Coronary artery (tissue), 2 donors: Measurements from ENCODE around the gene MREG.
A peak's percentile ranks its signal among the peaks of the same experiment; 100 is the strongest.

Experiments
- DNase-seq: peaks from one replicate; pipeline ENCODE4 v3.0.0-alpha.2; 2017; ENCODE audit warnings: low spot score
- H3K27ac ChIP-seq, 2 donors: fragments of 200-600 bp; sonication (generic); one replicate each; pipeline ENCODE4 v1.5.1; 2016 to 2019
- H3K4me3 ChIP-seq: fragments of 200-600 bp; sonication (generic); 2 replicates; pipeline ENCODE4 v1.5.1; 2016; ENCODE audit warnings: mild to moderate bottlenecking, moderate library complexity
- TF ChIP-seq, protein P1 (sequence below): fragments of 200-600 bp; sonication (generic); IDR thresholded peaks from one replicate; pipeline ENCODE4 v1.5.1; 2019; ENCODE audit warnings: antibody characterized with exemption

The MREG gene

DNA sequence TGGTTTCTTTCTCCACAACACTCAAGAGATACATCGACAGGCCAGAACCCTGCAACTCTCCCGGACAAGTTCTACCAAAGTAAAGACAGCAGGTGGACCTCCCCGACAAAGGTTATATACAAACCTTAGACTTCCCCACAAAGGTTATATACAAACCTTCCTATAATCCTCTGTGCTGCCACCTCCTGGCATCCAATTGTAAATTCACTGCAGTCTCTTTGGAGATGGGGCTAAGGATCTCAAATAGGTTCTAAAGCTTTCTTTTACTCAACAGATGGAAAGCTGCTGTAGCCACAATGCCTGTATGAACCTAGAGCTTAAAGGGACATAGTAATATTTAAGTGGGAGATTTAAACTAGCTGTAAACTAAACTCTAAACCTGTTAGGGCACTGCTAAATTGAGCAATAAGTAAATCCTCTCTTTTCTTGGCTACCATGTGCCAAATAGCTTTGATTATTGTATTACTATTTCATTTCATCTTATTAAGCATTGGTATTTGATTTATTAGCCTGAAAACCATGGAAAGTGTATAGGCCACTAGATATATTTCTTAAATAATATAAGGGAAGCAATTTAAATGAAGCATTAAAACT is 9.8 kb upstream of the MREG start:
- no peak for DNase-seq
- TF ChIP-seq, protein P1, sequence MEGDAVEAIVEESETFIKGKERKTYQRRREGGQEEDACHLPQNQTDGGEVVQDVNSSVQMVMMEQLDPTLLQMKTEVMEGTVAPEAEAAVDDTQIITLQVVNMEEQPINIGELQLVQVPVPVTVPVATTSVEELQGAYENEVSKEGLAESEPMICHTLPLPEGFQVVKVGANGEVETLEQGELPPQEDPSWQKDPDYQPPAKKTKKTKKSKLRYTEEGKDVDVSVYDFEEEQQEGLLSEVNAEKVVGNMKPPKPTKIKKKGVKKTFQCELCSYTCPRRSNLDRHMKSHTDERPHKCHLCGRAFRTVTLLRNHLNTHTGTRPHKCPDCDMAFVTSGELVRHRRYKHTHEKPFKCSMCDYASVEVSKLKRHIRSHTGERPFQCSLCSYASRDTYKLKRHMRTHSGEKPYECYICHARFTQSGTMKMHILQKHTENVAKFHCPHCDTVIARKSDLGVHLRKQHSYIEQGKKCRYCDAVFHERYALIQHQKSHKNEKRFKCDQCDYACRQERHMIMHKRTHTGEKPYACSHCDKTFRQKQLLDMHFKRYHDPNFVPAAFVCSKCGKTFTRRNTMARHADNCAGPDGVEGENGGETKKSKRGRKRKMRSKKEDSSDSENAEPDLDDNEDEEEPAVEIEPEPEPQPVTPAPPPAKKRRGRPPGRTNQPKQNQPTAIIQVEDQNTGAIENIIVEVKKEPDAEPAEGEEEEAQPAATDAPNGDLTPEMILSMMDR = peak; percentile 12
- no peak overlapping the region for H3K27ac ChIP-seq
- H3K4me3 ChIP-seq = no peak overlapping the region

DNA sequence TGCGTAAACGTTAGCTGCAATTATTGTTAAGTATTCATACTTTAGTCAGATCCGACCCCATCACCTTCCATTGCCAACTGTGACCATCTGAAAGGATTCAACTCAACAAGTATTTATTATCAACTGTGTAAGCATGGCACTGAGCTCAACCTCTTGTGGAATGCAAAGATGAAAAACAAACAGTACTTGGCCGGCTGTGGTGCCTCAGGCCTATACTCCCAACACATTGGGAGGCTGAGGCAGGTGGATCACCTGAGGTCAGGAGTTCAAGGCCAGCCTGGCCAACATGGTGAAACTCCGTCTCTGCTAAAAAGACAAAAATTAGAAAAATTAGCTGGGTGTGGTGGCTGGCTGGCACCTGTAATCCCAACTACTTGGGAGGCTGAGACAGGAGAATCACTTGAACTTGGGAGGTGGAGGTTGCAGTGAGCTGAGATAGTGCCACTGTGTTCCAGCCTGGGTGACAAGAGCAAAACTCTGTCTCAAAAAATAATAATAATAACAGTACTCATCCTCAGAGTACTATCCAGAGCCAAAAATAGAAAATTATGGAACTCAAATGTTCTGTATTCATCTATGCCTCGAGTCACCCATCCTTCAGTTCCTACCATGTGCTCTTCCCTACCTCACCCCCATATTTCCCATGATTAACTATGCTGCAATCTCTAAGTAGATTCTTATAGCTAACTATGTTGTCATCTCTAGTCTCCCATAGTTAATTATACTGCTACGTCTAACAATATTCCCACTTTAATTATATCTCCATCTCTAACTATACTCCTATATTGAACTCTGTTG is 8.6 kb upstream of the MREG start:
- H3K27ac ChIP-seq = no peak overlapping the region
- H3K4me3 ChIP-seq = no peak overlapping the region
- TF ChIP-seq, protein P1 = no peak
- no peak for DNase-seq

DNA sequence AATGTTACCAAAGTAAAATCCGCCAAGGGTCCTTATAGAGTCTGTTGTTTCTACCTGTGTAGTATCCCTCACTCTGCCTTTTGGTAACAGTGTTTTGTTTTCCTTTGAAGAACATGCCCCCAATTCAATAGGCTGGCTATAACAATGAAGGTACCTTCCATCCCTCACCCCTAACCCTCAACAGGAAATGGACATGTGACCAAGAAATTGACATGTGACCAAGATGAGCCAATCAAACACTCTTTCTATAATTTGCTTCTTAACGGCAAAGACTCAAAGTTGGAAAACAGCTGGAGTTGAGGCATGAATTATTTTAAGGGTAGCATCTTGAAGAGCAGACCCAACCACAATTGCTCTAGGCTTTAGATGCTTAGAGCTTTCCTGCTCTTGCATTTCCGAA is 5.4 kb upstream of the MREG start:
- H3K4me3 ChIP-seq = no peak overlapping the region
- TF ChIP-seq, protein P1 = no peak

DNA sequence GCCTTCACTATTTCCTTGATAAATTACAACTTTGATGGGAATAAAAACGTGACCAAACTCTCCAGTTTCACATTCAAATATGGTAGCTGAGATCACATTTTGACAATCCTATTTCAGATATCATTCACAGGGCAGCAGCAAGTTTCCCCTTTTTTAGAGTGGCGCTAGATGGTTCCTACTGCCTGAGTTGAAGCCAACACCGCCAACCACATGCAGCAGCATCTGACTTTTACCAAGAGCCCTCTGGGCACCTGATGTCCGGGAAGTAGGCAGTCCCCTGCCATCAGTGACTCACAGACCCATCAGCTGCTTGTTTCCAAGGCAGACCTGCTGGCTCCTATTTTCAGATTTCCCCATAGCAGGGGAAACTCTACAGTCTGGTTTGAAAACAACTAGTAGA is 4.0 kb upstream of the MREG start:
- Histone ChIP-seq H3K27ac (no peak overlapping the region), H3K4me3 (no peak overlapping the region)
- TF ChIP-seq, protein P1 = no peak
- DNase-seq = no peak

More for the DNA sequence above, 5.4 kb upstream of the MREG start:
- DNase-seq = no peak
- no peak overlapping the region for H3K27ac ChIP-seq

DNA sequence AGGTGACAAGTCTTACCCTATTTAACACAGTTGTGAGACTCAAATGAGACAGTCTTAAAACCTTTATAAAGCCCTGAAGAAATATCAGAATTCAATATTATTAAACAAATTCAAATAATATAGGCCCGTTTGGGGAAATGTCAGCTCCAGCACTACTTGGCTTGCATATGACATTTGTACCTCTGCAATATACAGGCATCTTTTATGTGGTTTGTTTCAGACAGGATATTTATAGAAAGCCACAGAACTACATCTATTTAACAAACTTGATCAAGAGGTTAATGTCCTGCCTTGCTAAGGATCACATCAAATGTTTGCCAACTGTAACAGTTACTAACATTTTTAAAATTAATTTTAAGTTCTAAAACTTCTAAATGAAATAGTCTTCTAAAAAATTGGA is 3.2 kb upstream of the MREG start:
- Histone ChIP-seq H3K27ac (no peak overlapping the region), H3K4me3 (no peak overlapping the region)
- TF ChIP-seq, protein P1 = no peak
- DNase-seq = no peak

DNA sequence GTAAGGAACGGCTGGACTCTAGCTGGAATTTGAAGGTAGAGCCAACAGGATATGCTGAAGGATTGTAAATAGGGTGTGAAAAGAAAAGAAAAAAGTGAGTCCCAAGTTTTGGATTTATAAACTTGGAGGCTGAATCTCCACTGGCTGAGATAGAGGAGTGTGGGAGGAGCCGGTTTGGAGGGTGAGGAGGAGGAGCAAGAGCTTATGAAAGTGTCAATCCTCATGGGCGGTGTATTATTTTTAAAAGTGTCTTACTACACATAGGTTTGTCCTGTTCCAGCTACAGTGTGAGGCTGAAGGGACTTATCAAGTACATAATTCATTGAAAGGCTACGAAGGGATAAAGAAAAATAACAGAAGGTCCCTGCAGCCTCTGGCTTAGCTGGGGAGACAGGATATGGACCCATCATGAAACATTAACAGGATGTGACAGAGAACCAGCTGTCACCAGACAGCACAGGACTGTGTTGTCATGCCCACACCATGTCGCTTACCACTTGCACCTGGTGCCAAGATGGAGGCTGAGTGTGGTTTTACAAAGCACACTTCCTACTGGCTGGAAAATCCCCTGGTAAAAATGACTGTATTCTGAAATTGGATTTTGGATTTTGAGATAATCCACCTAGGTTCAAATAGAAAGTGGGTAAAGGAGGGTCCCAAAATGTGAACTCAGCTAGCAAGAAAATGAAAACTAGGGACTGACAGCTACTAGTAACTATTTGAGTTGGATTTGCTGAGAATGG is 2.5 kb upstream of the MREG start:
- TF ChIP-seq, protein P1 = no peak
- DNase-seq = no peak
- Histone ChIP-seq H3K27ac (no peak overlapping the region), H3K4me3 (no peak overlapping the region)
